Nephron progenitor cell (in vitro differentiated cells): ENCODE results near the gene DNAJC15.

Experiments
- DNase-seq: peaks from one replicate; pipeline ENCODE4 v3.0.0; 2021
- H3K27ac Mint-ChIP-seq: 2 replicates; pipeline ENCODE4 v1.8.0; 2021; ENCODE audit warnings: mild to moderate bottlenecking, moderate library complexity, mixed read lengths
- H3K27me3 Mint-ChIP-seq: 2 replicates; pipeline ENCODE4 v1.8.0; 2021; ENCODE audit warnings: mild to moderate bottlenecking, low read depth, mixed read lengths; ENCODE audit not compliant: poor library complexity
- H3K36me3 Mint-ChIP-seq: 2 replicates; pipeline ENCODE4 v1.8.0; 2021; ENCODE audit warnings: low read depth, mixed read lengths
- H3K4me1 Mint-ChIP-seq: 2 replicates; pipeline ENCODE4 v1.8.0; 2021; ENCODE audit warnings: mixed read lengths
- H3K4me3 Mint-ChIP-seq: 2 replicates; pipeline ENCODE4 v1.8.0; 2021; ENCODE audit warnings: mild to moderate bottlenecking, moderate library complexity, mixed read lengths
- H3K9me3 Mint-ChIP-seq: 2 replicates; pipeline ENCODE4 v1.8.0; 2021; ENCODE audit warnings: mild to moderate bottlenecking, moderate library complexity, mixed read lengths
- TF ChIP-seq, protein P1 (sequence below): fragments of 200-600 bp; sonication (generic); IDR thresholded peaks from 2 replicates; pipeline ENCODE4 v1.5.0; 2021; ENCODE audit warnings: antibody characterized with exemption

DNAJC15 gene

GRCh38 chr13:43129066-43129465 is 105.7 kb downstream of the DNAJC15 start:
- DNase-seq, result no peak
- Mint-ChIP-seq H3K27ac (no peak overlapping the region), H3K4me1 (peaks cover 59% of the 10 kb centered on the region), H3K36me3 (no peaks in the 10 kb centered on the region), H3K4me3 (no peak overlapping the region), H3K27me3 (peaks cover 2% of the 10 kb centered on the region), H3K9me3 (no peaks in the 10 kb centered on the region)
- TF ChIP-seq, protein P1, sequence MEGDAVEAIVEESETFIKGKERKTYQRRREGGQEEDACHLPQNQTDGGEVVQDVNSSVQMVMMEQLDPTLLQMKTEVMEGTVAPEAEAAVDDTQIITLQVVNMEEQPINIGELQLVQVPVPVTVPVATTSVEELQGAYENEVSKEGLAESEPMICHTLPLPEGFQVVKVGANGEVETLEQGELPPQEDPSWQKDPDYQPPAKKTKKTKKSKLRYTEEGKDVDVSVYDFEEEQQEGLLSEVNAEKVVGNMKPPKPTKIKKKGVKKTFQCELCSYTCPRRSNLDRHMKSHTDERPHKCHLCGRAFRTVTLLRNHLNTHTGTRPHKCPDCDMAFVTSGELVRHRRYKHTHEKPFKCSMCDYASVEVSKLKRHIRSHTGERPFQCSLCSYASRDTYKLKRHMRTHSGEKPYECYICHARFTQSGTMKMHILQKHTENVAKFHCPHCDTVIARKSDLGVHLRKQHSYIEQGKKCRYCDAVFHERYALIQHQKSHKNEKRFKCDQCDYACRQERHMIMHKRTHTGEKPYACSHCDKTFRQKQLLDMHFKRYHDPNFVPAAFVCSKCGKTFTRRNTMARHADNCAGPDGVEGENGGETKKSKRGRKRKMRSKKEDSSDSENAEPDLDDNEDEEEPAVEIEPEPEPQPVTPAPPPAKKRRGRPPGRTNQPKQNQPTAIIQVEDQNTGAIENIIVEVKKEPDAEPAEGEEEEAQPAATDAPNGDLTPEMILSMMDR, result no peak

- Mint-ChIP-seq H3K27ac (no peak overlapping the region), H3K27me3 (peaks cover 2% of the 10 kb centered on the region), H3K36me3 (no peaks in the 10 kb centered on the region), H3K9me3 (no peaks in the 10 kb centered on the region), H3K4me3 (no peak overlapping the region), H3K4me1 (peaks cover 63% of the 10 kb centered on the region)
- TF ChIP-seq, protein P1, result no peak
- no peak for DNase-seq
These were observed 106.2 kb downstream of the DNAJC15 start for GRCh38 chr13:43129511-43130110.

DNA sequence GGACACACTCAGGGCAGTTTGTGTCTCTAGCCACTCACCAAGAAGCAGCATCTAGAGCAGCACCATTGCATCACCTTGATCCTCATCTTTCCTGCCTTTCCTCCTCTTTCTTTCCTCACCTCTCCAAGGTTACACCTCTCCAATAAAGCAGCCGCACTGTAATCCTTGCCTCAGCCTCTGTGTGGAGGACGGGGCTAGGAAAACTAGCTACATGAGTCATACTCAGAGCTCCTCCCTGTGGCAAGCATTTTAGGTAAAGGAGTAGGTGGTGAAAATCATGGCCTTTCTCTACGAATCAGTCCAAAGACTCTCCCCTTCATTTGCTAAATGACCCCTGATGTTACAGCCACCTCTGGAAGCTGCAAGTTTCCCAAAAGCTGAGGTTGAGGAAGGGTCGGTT is 108.9 kb downstream of the DNAJC15 start:
- Mint-ChIP-seq H3K27ac (no peak overlapping the region), H3K4me3 (no peak overlapping the region), H3K36me3 (no peaks in the 10 kb centered on the region), H3K4me1 (peaks cover 63% of the 10 kb centered on the region), H3K9me3 (no peaks in the 10 kb centered on the region), H3K27me3 (no peaks in the 10 kb centered on the region)
- no peak for DNase-seq
- TF ChIP-seq, protein P1, result peak; percentile 11

DNA sequence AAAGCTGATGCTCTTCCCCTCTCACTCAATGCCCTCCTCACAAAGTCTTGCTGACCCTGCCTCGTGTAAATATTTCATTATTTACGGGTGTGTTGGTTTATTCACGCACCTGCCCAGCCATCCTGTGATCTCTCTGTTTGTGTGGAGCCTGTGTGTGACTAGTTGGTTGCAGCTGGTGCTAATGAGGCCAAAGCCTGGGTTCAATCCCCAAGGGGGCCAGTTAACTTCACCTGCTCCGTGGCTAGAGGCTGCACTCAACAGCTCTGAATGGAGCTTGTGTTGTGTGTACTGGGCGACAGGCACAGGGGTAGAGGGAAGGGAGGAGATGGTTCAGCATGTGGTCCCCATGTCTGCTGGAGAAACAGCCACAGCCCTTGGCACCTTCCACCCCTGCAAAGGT is 109.5 kb downstream of the DNAJC15 start:
- Mint-ChIP-seq H3K27me3 (peaks cover 1% of the 10 kb centered on the region), H3K4me3 (no peak overlapping the region), H3K4me1 (peaks cover 63% of the 10 kb centered on the region), H3K27ac (no peak overlapping the region), H3K36me3 (no peaks in the 10 kb centered on the region), H3K9me3 (no peaks in the 10 kb centered on the region)
- DNase-seq, result no peak
- TF ChIP-seq, protein P1, result no peak

DNA sequence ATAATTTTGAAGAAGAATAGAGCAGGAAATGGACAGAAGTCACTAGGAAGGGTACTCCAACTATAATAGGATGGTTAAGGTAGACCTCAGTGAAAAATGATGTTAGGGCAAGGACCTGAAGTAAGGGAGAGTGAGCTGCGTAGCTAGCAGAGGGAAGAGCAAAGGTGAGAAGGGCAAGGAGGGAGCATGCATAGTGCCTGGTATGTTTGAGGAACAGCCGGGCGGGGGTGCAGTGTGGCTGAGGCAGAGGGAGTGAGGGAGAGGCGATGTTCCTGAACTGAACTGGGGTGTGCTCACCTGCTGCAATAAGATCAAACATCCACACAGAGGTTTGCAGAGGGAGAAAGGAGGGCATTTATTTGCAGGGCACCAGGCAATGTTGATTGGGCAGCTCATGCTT is 110.4 kb downstream of the DNAJC15 start:
- no peaks in the 10 kb centered on the region for H3K36me3 Mint-ChIP-seq
- peak; percentile 17 for DNase-seq
- H3K27me3 Mint-ChIP-seq, result peaks cover 3% of the 10 kb centered on the region
- peaks cover 60% of the 10 kb centered on the region for H3K4me1 Mint-ChIP-seq
- no peaks in the 10 kb centered on the region for H3K9me3 Mint-ChIP-seq
- H3K4me3 Mint-ChIP-seq, result no peak overlapping the region
- no peak overlapping the region for H3K27ac Mint-ChIP-seq
- TF ChIP-seq, protein P1, result no peak

GRCh38 chr13:43134868-43135267 is 111.5 kb downstream of the DNAJC15 start:
- peaks cover 3% of the 10 kb centered on the region for H3K27me3 Mint-ChIP-seq
- H3K9me3 Mint-ChIP-seq, result no peaks in the 10 kb centered on the region
- H3K27ac Mint-ChIP-seq, result no peak overlapping the region
- TF ChIP-seq, protein P1, result no peak
- DNase-seq, result no peak
- no peak overlapping the region for H3K4me3 Mint-ChIP-seq
- H3K36me3 Mint-ChIP-seq, result no peaks in the 10 kb centered on the region
- H3K4me1 Mint-ChIP-seq, result peaks cover 59% of the 10 kb centered on the region
